Neural progenitor cell (in vitro differentiated cells): ENCODE data around the gene PINLYP. TPM values are rescaled to one million over a fixed set of nuclear protein-coding genes. Genes with fewer than 3 reads are reported as not detected.

Experiments used
- DNase-seq: peaks from one replicate; pipeline ENCODE4 v3.0.0-alpha.2; 2016; ENCODE audit warnings: low spot score
- H2AFZ ChIP-seq: fragments of 200-600 bp; sonication (generic); replicated peaks from 2 replicates; pipeline ENCODE4 v1.6.1; 2016; ENCODE audit warnings: antibody characterized with exemption
- H3F3A ChIP-seq: fragments of 200-600 bp; sonication (generic); 2 replicates; pipeline ENCODE4 v1.6.1; 2016; ENCODE audit warnings: antibody characterized with exemption, low read depth
- H3K27ac ChIP-seq: fragments of 200-600 bp; sonication (generic); 2 replicates; pipeline ENCODE4 v1.5.1; 2016; ENCODE audit warnings: mild to moderate bottlenecking
- H3K27me3 ChIP-seq: fragments of 200-600 bp; sonication (generic); 2 replicates; pipeline ENCODE4 v1.6.1; 2016; ENCODE audit warnings: mild to moderate bottlenecking, moderate library complexity
- H3K36me3 ChIP-seq: fragments of 200-600 bp; sonication (generic); 2 replicates; pipeline ENCODE4 v1.5.1; 2016
- H3K4me1 ChIP-seq: fragments of 200-600 bp; sonication (generic); 2 replicates; pipeline ENCODE4 v1.6.1; 2016; ENCODE audit warnings: mixed run types
- H3K4me2 ChIP-seq: fragments of 200-600 bp; sonication (generic); 2 replicates; pipeline ENCODE4 v1.6.1; 2016
- H3K4me3 ChIP-seq: fragments of 200-600 bp; sonication (generic); 2 replicates; pipeline ENCODE4 v1.5.1; 2016
- H3K79me2 ChIP-seq: fragments of 200-600 bp; sonication (generic); 2 replicates; pipeline ENCODE4 v1.6.1; 2016; ENCODE audit warnings: low read depth
- H3K9ac ChIP-seq: fragments of 200-600 bp; sonication (generic); 2 replicates; pipeline ENCODE4 v1.6.1; 2016
- H3K9me3 ChIP-seq: fragments of 200-600 bp; sonication (generic); 2 replicates; pipeline ENCODE4 v1.5.1; 2016; ENCODE audit warnings: low read depth
- H4K20me1 ChIP-seq: fragments of 200-600 bp; sonication (generic); 2 replicates; pipeline ENCODE4 v1.6.1; 2016; ENCODE audit warnings: low read depth
- H3K27ac Mint-ChIP-seq: 3 replicates; pipeline ENCODE4 v1.8.0; 2021; ENCODE audit warnings: mixed read lengths
- H3K27me3 Mint-ChIP-seq: 2 replicates; pipeline ENCODE4 v1.8.0; 2022; ENCODE audit warnings: low read depth, mild to moderate bottlenecking, inconsistent platforms, moderate library complexity, mixed read lengths; ENCODE audit not compliant: insufficient read depth
- H3K36me3 Mint-ChIP-seq: 3 replicates; pipeline ENCODE4 v1.8.0; 2021; ENCODE audit warnings: mixed read lengths
- H3K4me1 Mint-ChIP-seq: 3 replicates; pipeline ENCODE4 v1.8.0; 2021; ENCODE audit warnings: mixed read lengths
- H3K4me3 Mint-ChIP-seq: 3 replicates; pipeline ENCODE4 v1.8.0; 2021; ENCODE audit warnings: mild to moderate bottlenecking, moderate library complexity, mixed read lengths
- H3K9me3 Mint-ChIP-seq: 3 replicates; pipeline ENCODE4 v1.8.0; 2020; ENCODE audit warnings: mixed read lengths
- EZH2 ChIP-seq: fragments of 200-600 bp; sonication (generic); IDR thresholded peaks from 2 replicates; pipeline ENCODE4 v1.6.1; 2017; ENCODE audit warnings: antibody characterized with exemption, mild to moderate bottlenecking, moderate library complexity
- EZH2phosphoT487 ChIP-seq: fragments of 200-600 bp; sonication (generic); IDR thresholded peaks from 2 replicates; pipeline ENCODE4 v1.6.1; 2017; ENCODE audit warnings: antibody characterized with exemption
- total RNA-seq: library from RNA; depleted of rRNA; stranded (reverse); fragments of >200 nt; gene quantifications from 2 replicates; pipeline ENCODE4 v1.2.3, GENCODE V29; 2015; ENCODE audit warnings: low replicate concordance
- TF ChIP-seq, protein P1 (sequence below): fragments of 200-600 bp; sonication (generic); IDR thresholded peaks from 2 replicates; pipeline ENCODE4 v1.5.1; 2017; ENCODE audit warnings: antibody characterized with exemption, mild to moderate bottlenecking

PINLYP gene
- total RNA-seq, 1 donor from 2014 or later = 4.0 TPM

DNA sequence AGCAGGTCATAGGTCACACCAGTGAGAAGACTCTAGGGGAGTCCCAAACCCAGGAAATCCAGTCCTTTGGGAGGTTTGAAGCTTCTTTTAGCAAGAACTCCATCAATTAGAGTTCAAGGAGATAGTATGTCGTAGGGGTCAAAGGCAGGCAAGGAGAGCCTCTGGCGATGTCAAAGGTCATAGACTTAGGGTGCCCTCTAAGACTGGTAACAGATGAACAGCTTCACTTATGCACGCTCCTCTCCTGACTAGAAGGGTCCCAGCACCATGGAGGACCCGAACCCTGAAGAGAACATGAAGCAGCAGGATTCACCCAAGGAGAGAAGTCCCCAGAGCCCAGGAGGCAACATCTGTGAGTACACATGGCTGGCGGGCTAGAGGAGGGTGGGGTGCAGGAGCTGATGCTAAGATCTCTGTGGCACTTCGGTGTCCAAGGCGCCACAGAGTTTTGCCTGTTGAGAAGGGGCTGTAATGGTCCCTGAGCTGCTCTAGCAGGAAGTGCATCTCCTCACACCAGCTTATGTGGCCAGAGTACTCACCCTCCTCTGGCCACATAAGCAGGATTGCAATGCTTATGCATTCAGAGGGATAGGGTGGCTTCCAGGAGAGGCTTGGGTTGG is 21.4 kb downstream of the PINLYP start:
- Histone ChIP-seq H3F3A (peaks cover 25% of the 10 kb centered on the region), H3K4me1 (no peaks in the 10 kb centered on the region), H2AFZ (peak overlapping the region; percentile 85), H3K4me3 (peak overlapping the region; percentile 62), H3K4me2 (peak overlapping the region; percentile 83), H3K36me3 (no peaks in the 10 kb centered on the region), H3K27me3 (no peaks in the 10 kb centered on the region), H3K27ac (peak overlapping the region; percentile 100), H3K9ac (peak overlapping the region; percentile 97), H4K20me1 (peaks cover 16% of the 10 kb centered on the region), H3K9me3 (no peaks in the 10 kb centered on the region), H3K79me2 (peaks cover 45% of the 10 kb centered on the region)
- Mint-ChIP-seq H3K36me3 (peaks cover 10% of the 10 kb centered on the region), H3K4me1 (peaks cover 25% of the 10 kb centered on the region), H3K4me3 (peak overlapping the region; percentile 93), H3K27me3 (peaks cover 14% of the 10 kb centered on the region), H3K27ac (peak overlapping the region; percentile 100), H3K9me3 (no peaks in the 10 kb centered on the region)
- DNase-seq = peak; percentile 18
- TF ChIP-seq, protein P1, sequence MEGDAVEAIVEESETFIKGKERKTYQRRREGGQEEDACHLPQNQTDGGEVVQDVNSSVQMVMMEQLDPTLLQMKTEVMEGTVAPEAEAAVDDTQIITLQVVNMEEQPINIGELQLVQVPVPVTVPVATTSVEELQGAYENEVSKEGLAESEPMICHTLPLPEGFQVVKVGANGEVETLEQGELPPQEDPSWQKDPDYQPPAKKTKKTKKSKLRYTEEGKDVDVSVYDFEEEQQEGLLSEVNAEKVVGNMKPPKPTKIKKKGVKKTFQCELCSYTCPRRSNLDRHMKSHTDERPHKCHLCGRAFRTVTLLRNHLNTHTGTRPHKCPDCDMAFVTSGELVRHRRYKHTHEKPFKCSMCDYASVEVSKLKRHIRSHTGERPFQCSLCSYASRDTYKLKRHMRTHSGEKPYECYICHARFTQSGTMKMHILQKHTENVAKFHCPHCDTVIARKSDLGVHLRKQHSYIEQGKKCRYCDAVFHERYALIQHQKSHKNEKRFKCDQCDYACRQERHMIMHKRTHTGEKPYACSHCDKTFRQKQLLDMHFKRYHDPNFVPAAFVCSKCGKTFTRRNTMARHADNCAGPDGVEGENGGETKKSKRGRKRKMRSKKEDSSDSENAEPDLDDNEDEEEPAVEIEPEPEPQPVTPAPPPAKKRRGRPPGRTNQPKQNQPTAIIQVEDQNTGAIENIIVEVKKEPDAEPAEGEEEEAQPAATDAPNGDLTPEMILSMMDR = no peak
- TF ChIP-seq EZH2 (no peak), EZH2phosphoT487 (no peak)

DNA sequence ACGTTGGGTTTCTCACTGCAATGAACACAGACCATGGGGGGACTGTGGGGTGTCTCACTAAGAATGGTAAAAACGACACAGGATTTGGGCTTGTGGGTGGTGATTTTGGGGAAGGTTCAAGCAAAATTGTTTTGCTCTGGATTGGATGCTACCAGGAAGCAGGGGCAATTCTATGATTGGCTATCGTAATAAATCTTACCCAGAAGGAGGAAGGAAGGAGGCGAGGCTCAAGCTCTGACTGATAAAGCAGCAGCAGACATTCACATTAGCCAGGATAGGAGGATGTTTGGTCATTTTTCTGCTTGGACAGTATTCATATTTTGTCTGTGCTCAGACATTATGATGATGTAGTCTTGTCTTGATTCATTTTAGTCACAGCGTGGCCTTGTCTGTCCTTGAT is 22.3 kb downstream of the PINLYP start:
- peak overlapping the region; percentile 10 for H3K9ac ChIP-seq
- no peaks in the 10 kb centered on the region for H3K4me1 ChIP-seq
- H3K27ac Mint-ChIP-seq = no peak overlapping the region

DNA sequence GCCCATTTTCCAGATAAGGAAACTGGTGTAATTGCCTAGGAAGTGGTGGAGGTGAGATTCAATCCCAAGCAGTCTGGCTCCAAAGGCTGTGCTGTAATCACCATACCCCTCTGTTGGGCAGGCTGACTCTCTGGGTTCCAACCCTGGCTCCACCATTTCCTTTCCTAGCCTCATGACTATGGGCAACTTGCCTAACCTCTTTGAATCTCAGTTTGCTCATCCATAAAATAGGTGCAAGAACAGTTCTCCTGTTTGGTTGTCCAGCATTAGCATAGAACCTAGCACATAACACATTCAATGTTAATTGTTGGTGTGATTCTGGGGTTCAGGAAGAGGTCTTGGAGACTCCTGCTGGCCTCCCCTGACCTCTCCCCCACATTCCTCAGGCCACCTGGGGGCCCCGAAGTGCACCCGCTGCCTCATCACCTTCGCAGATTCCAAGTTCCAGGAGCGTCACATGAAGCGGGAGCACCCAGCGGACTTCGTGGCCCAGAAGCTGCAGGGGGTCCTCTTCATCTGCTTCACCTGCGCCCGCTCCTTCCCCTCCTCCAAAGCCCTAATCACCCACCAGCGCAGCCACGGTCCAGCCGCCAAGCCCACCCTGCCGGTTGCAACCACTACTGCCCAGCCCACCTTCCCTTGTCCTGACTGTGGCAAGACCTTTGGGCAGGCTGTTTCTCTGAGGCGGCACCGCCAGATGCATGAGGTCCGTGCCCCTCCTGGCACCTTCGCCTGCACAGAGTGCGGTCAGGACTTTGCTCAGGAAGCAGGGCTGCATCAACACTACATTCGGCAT is 23.0 kb downstream of the PINLYP start:
- Histone ChIP-seq H2AFZ (no peak overlapping the region), H3K9me3 (no peaks in the 10 kb centered on the region), H3K4me2 (no peak overlapping the region), H3K27me3 (no peaks in the 10 kb centered on the region), H3K9ac (no peak overlapping the region), H4K20me1 (peaks cover 10% of the 10 kb centered on the region), H3K4me1 (no peaks in the 10 kb centered on the region), H3K27ac (no peak overlapping the region), H3F3A (peaks cover 25% of the 10 kb centered on the region), H3K4me3 (no peak overlapping the region), H3K36me3 (no peaks in the 10 kb centered on the region), H3K79me2 (peaks cover 40% of the 10 kb centered on the region)
- Mint-ChIP-seq H3K27me3 (peaks cover 8% of the 10 kb centered on the region), H3K9me3 (no peaks in the 10 kb centered on the region), H3K27ac (no peak overlapping the region), H3K36me3 (peaks cover 3% of the 10 kb centered on the region), H3K4me3 (peak overlapping the region; percentile 93), H3K4me1 (peaks cover 20% of the 10 kb centered on the region)
- TF ChIP-seq, protein P1 = no peak
- TF ChIP-seq EZH2 (no peak), EZH2phosphoT487 (no peak)
- DNase-seq = no peak

More for the DNA sequence above, 22.3 kb downstream of the PINLYP start:
- peaks cover 16% of the 10 kb centered on the region for H4K20me1 ChIP-seq
- peak overlapping the region; percentile 62 for H3K4me3 ChIP-seq
- H3K4me2 ChIP-seq = peak overlapping the region; percentile 83
- peaks cover 45% of the 10 kb centered on the region for H3K79me2 ChIP-seq
- TF ChIP-seq EZH2 (no peak), EZH2phosphoT487 (no peak)
- TF ChIP-seq, protein P1 = no peak
- H3K27me3 ChIP-seq = no peaks in the 10 kb centered on the region
- H3K9me3 ChIP-seq = no peaks in the 10 kb centered on the region
- no peaks in the 10 kb centered on the region for H3K36me3 ChIP-seq
- no peak overlapping the region for H2AFZ ChIP-seq
- peaks cover 12% of the 10 kb centered on the region for H3K27me3 Mint-ChIP-seq
- DNase-seq = no peak
- peaks cover 25% of the 10 kb centered on the region for H3K4me1 Mint-ChIP-seq
- H3K36me3 Mint-ChIP-seq = peaks cover 7% of the 10 kb centered on the region
- H3F3A ChIP-seq = peaks cover 25% of the 10 kb centered on the region
- peak overlapping the region; percentile 93 for H3K4me3 Mint-ChIP-seq
- no peaks in the 10 kb centered on the region for H3K9me3 Mint-ChIP-seq
- H3K27ac ChIP-seq = no peak overlapping the region
